CD14-positive monocyte (primary cell): ENCODE data around the gene PLET1. TPM values are rescaled to one million over a fixed set of nuclear protein-coding genes. Genes with fewer than 3 reads are reported as not detected.

ENCODE experiments used
- DNase-seq, 3 donors: peaks; one replicate each; pipeline ENCODE4 v3.0.0-alpha.2; 2011 to 2022
- H2AFZ ChIP-seq: 2 replicates; pipeline ENCODE4 v1.6.0; 2012; ENCODE audit warnings: mild to moderate bottlenecking, low read depth, low read length, inconsistent platforms; ENCODE audit not compliant: insufficient read depth, poor library complexity, severe bottlenecking
- H3K27ac ChIP-seq, 2 donors: 1 replicate in 1 of 2; 2 replicates in 1 of 2; pipeline ENCODE4 v1.5.1; 2012 to 2013; ENCODE audit warnings: low read length in 2 of 2, control low read depth in 1 of 2, inconsistent platforms in 1 of 2, low read depth in 1 of 2, mild to moderate bottlenecking in 1 of 2
- H3K27me3 ChIP-seq, 2 donors: one replicate each; pipeline versions ENCODE4 v1.6.0 to v1.6.1; 2011 to 2013; ENCODE audit warnings: low read length in 2 of 2; ENCODE audit not compliant: control insufficient read depth in 2 of 2, insufficient read depth in 2 of 2
- H3K36me3 ChIP-seq, 2 donors: replicated peaks in 1 of 2; 1 replicate in 1 of 2; 2 replicates in 1 of 2; pipeline versions ENCODE4 v1.5.1 to v1.6.1; 2012 to 2013; ENCODE audit warnings: low read length in 2 of 2, control low read depth in 1 of 2, inconsistent platforms in 1 of 2, mild to moderate bottlenecking in 1 of 2; ENCODE audit not compliant: insufficient read depth in 2 of 2, control insufficient read depth in 1 of 2
- H3K4me1 ChIP-seq, 2 donors: 1 replicate in 1 of 2; 2 replicates in 1 of 2; pipeline versions ENCODE4 v1.5.1 to v1.6.1; 2012 to 2013; ENCODE audit warnings: low read length in 2 of 2, control low read depth in 1 of 2, inconsistent platforms in 1 of 2, mild to moderate bottlenecking in 1 of 2, moderate library complexity in 1 of 2; ENCODE audit not compliant: insufficient read depth in 2 of 2, control insufficient read depth in 1 of 2
- H3K4me2 ChIP-seq: replicated peaks from 2 replicates; pipeline ENCODE3; 2012; ENCODE audit warnings: low read length, moderate library complexity, mild to moderate bottlenecking; ENCODE audit not compliant: poor library complexity, severe bottlenecking; ENCODE audit errors: extremely low read depth
- H3K4me3 ChIP-seq, 3 experiments: fragments of 200-600 bp in 1 of 3; sonication (generic) in 1 of 3; replicated peaks in 1 of 3; 1 replicate in 2 of 3; 2 replicates in 1 of 3; pipeline ENCODE4 v1.5.1; 2011 to 2013; ENCODE audit warnings: low read length in 3 of 3, mild to moderate bottlenecking in 3 of 3, control low read depth in 2 of 3, low read depth in 2 of 3, inconsistent platforms in 1 of 3, moderate library complexity in 1 of 3
- H3K79me2 ChIP-seq: 2 replicates; pipeline ENCODE4 v1.6.0; 2012; ENCODE audit warnings: mild to moderate bottlenecking, control low read depth, inconsistent platforms, low read length, moderate library complexity; ENCODE audit not compliant: insufficient read depth
- H3K9ac ChIP-seq: 2 replicates; pipeline ENCODE4 v1.6.0; 2017; ENCODE audit warnings: low read length, mild to moderate bottlenecking; ENCODE audit not compliant: insufficient read depth, poor library complexity, severe bottlenecking
- H3K9me3 ChIP-seq, 2 donors: replicated peaks in 1 of 2; 1 replicate in 1 of 2; 2 replicates in 1 of 2; pipeline versions ENCODE4 v1.5.1 to v1.6.1; 2012 to 2013; ENCODE audit warnings: low read length in 2 of 2, control low read depth in 1 of 2; ENCODE audit not compliant: control insufficient read depth in 1 of 2, insufficient read depth in 1 of 2
- H4K20me1 ChIP-seq: 2 replicates; pipeline ENCODE4 v1.6.0; 2012; ENCODE audit warnings: mild to moderate bottlenecking, low read length, control low read depth, moderate library complexity; ENCODE audit not compliant: insufficient read depth
- H3K27ac Mint-ChIP-seq, 7 donors: one replicate each; pipeline ENCODE4 v1.8.0; 2020; ENCODE audit warnings: mild to moderate bottlenecking in 7 of 7, mixed read lengths in 7 of 7, moderate library complexity in 6 of 7, inconsistent platforms in 2 of 7
- H3K27me3 Mint-ChIP-seq, 3 donors: one replicate each; pipeline ENCODE4 v1.8.0; 2021 to 2022; ENCODE audit warnings: low read depth in 3 of 3, mild to moderate bottlenecking in 3 of 3, mixed read lengths in 3 of 3, moderate library complexity in 3 of 3, inconsistent platforms in 1 of 3
- H3K36me3 Mint-ChIP-seq, 2 donors: one replicate each; pipeline ENCODE4 v1.8.0; 2020; ENCODE audit warnings: mixed read lengths in 2 of 2, inconsistent platforms in 1 of 2, mild to moderate bottlenecking in 1 of 2
- H3K4me1 Mint-ChIP-seq: one replicate; pipeline ENCODE4 v1.8.0; 2020; ENCODE audit warnings: mild to moderate bottlenecking, mixed read lengths
- H3K4me3 Mint-ChIP-seq, 2 donors: one replicate each; pipeline ENCODE4 v1.8.0; 2020; ENCODE audit warnings: mild to moderate bottlenecking in 2 of 2, mixed read lengths in 2 of 2, moderate library complexity in 1 of 2
- H3K9me3 Mint-ChIP-seq, 7 donors: one replicate each; pipeline ENCODE4 v1.8.0; 2020 to 2022; ENCODE audit warnings: mixed read lengths in 7 of 7, mild to moderate bottlenecking in 6 of 7, moderate library complexity in 6 of 7, inconsistent platforms in 2 of 7
- CTCF ChIP-seq: fragments of 200-600 bp; IDR thresholded peaks from one replicate; pipeline ENCODE4 v1.8.0; 2022; ENCODE audit warnings: antibody characterized with exemption, mild to moderate bottlenecking
- WGBS: methylation state at CpG from one replicate; pipeline ENCODE4 v1.1.5; 2013; ENCODE audit warnings: missing lambda C conversion rate; ENCODE audit not compliant: insufficient coverage; 5-methylcytosine and 5-hydroxymethylcytosine counted together
- intact Hi-C, 2 donors: fragments of 100-400 bp; cut with micrococcal nuclease; formaldehyde crosslinking; loops; one replicate each; pipeline versions ENCODE4 v1.15.0 to v1.15.1; 2023
- polyA plus RNA-seq, 3 donors: library from polyadenylated mRNA; depleted of rRNA in 1 of 3; unstranded in 2 of 3; stranded (reverse) in 1 of 3; fragments of 300-500 nt in 2 of 3; fragments of >200 nt in 1 of 3; fragmentation: Illumina TruSeq in 2 of 3; gene quantifications; 1 replicate in 2 of 3; 2 replicates in 1 of 3; pipeline ENCODE4 v1.2.3, GENCODE V29; 2012 to 2021

PLET1 gene
- polyA plus RNA-seq, 3 donors: not detected

GRCh38 chr11:112226831-112227401 lies 33.7 kb downstream of the PLET1 start:
- peaks cover 25% of the 10 kb centered on the region for H3K4me1 Mint-ChIP-seq
- H4K20me1 ChIP-seq: no peaks in the 10 kb centered on the region
- H3K9ac ChIP-seq: peak overlapping the region; percentile 86
- H3K27me3 Mint-ChIP-seq: peaks cover 0 to 2% (median 2%) of the 10 kb centered on the region in 3 donors
- H2AFZ ChIP-seq: peak overlapping the region; percentile 87
- peaks cover 26% of the 10 kb centered on the region for H3K79me2 ChIP-seq
- H3K9me3 ChIP-seq: no peaks in the 10 kb centered on the region
- WGBS: 0% methylated on average over 2 of the region's 16 CpGs
- DNase-seq: peak in 1 of 3 donors; percentile 26
- H3K27ac Mint-ChIP-seq: peak overlapping the region; percentile 97 to 99 (median 99)
- no peaks in the 10 kb centered on the region for H3K27me3 ChIP-seq
- peaks cover 10 to 17% of the 10 kb centered on the region in 2 donors for H3K4me1 ChIP-seq
- peaks cover 29 to 39% of the 10 kb centered on the region in 2 donors for H3K36me3 ChIP-seq
- peak overlapping the region; percentile 92 to 99 for H3K27ac ChIP-seq
- H3K9me3 Mint-ChIP-seq: peaks cover 0 to 2% (median 0%) of the 10 kb centered on the region in 7 donors
- TF ChIP-seq CTCF: no peak
- peak overlapping the region; percentile 79 to 99 (median 89) for H3K4me3 ChIP-seq
- H3K36me3 Mint-ChIP-seq: peaks cover 38% of the 10 kb centered on the region in 2 donors
- H3K4me2 ChIP-seq: peak overlapping the region; percentile 78
- intact Hi-C loops: loop anchor here in 1 of 2 donors (10.0 kb wide), 1 partner anchor 52 kb away; the partner anchor contains the start of gene BCO2
- H3K4me3 Mint-ChIP-seq: peak overlapping the region; percentile 83 to 92

GRCh38 chr11:112226062-112226830 lies 34.4 kb downstream of the PLET1 start, which contains the start of gene PTS:
Gene PTS (plus strand): TSS chr11:112226428. CDS start chr11:112226444, 16 bp downstream.
- H3K27ac Mint-ChIP-seq: peak within 1 kb of the TSS; percentile 97 to 99 (median 99)
- Histone ChIP-seq H3K4me2 (peak within 1 kb of the TSS; percentile 78), H3K9me3 (no peaks in the 10 kb centered on the region), H3K4me3 (peak within 1 kb of the TSS; percentile 79 to 99 (median 89)), H3K9ac (peak within 1 kb of the TSS; percentile 86), H3K4me1 (peaks cover 10 to 17% of the 10 kb centered on the region in 2 donors), H2AFZ (peak within 1 kb of the TSS; percentile 87), H3K27ac (peak within 1 kb of the TSS; percentile 92 to 99), H3K27me3 (no peaks in the 10 kb centered on the region), H3K79me2 (peaks cover 26% of the 10 kb centered on the region), H3K36me3 (peaks cover 26 to 33% of the 10 kb centered on the region in 2 donors), H4K20me1 (no peaks in the 10 kb centered on the region)
- peaks cover 31 to 32% of the 10 kb centered on the region in 2 donors for H3K36me3 Mint-ChIP-seq
- peak; percentile 84 to 87 (median 86) for DNase-seq
- H3K27me3 Mint-ChIP-seq: peaks cover 0 to 2% (median 2%) of the 10 kb centered on the region in 3 donors
- H3K4me3 Mint-ChIP-seq: peak within 1 kb of the TSS; percentile 83 to 92
- H3K4me1 Mint-ChIP-seq: peaks cover 25% of the 10 kb centered on the region
- peaks cover 0 to 2% (median 0%) of the 10 kb centered on the region in 7 donors for H3K9me3 Mint-ChIP-seq
- no peak for TF ChIP-seq CTCF
- intact Hi-C loops: loop anchor here in 1 of 2 donors (10.0 kb wide), 1 partner anchor 51 kb away; the partner anchor contains the start of gene BCO2
- under 1% methylated on average over 57 of the region's 70 CpGs for WGBS
